Measurements from ENCODE around the gene SPRING1. TPM values are rescaled to one million over a fixed set of nuclear protein-coding genes. Genes with fewer than 3 reads are reported as not detected.
"Not testable (repeated sequence)": the region's sequence is repeated elsewhere in the genome, so short reads cannot be mapped to it uniquely, and the experiment has no call there.

SPRING1 gene
- total RNA-seq, 1 donor from 2014 or later: 9.1 TPM

DNA sequence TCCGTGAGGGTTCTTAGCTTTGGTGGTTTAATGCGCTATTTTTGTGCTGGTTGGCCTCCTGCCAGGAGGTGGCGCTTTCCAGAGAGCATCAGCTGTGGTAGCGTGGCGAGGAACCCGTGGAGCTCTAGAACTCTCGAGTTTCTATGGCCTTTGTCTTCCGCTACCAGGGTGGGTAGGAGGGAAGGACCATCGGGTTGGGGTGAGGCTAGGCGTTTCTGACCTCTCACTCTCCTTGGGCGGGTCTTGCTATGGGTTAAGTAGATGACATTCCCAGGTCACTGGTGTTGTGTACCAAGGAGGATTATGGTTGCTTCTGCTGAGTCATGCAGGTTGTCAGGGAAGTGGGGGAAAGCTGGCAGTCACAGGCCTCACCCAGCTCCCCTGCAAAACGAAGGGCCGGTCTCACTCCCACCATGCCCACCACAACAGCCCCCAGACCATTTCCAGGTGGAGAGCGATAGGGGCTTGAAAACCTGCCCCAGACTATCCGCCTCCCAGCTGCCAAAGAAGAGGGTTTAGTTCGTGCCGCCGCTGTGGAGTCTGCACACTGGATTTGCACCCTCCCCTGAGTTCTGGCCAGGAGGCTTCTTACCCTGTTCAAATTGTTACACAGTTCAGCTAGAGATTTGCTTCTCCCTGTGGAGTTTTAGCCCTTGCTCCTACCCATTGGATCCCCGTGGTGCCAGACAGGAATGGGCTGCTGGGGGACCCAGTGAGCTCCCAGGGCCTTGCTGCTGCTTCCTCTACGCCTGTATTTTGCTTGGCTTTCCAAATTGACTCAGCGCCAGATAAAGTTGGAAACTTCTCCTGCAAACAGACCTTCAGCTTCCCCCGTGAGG, 22.1 kb upstream of the SPRING1 start:
- intact Hi-C loops (cut with DNase I): no loop called here
- TF ChIP-seq, protein P1, sequence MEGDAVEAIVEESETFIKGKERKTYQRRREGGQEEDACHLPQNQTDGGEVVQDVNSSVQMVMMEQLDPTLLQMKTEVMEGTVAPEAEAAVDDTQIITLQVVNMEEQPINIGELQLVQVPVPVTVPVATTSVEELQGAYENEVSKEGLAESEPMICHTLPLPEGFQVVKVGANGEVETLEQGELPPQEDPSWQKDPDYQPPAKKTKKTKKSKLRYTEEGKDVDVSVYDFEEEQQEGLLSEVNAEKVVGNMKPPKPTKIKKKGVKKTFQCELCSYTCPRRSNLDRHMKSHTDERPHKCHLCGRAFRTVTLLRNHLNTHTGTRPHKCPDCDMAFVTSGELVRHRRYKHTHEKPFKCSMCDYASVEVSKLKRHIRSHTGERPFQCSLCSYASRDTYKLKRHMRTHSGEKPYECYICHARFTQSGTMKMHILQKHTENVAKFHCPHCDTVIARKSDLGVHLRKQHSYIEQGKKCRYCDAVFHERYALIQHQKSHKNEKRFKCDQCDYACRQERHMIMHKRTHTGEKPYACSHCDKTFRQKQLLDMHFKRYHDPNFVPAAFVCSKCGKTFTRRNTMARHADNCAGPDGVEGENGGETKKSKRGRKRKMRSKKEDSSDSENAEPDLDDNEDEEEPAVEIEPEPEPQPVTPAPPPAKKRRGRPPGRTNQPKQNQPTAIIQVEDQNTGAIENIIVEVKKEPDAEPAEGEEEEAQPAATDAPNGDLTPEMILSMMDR (IDR thresholded peaks at IDR 0.05): no peak
- TF ChIP-seq POLR2A (IDR thresholded peaks at IDR 0.05) (no peak), POLR2AphosphoS5 (IDR thresholded peaks at IDR 0.05; ENCODE audit: insufficient read depth in 1 of 2, low read depth in 1 of 2) (no peak)
- H3K36me3 ChIP-seq: no peaks in the 10 kb centered on the region
- no peak overlapping the region for H3K27ac ChIP-seq
- no peaks in the 10 kb centered on the region for H3K9me3 ChIP-seq
- H3K27me3 ChIP-seq: no peaks in the 10 kb centered on the region
- H3K4me1 ChIP-seq: no peaks in the 10 kb centered on the region
- DNase-seq (ENCODE audit: extremely low spot score in 2 of 2): no peak
- H3K4me3 ChIP-seq: no peak overlapping the region

DNA sequence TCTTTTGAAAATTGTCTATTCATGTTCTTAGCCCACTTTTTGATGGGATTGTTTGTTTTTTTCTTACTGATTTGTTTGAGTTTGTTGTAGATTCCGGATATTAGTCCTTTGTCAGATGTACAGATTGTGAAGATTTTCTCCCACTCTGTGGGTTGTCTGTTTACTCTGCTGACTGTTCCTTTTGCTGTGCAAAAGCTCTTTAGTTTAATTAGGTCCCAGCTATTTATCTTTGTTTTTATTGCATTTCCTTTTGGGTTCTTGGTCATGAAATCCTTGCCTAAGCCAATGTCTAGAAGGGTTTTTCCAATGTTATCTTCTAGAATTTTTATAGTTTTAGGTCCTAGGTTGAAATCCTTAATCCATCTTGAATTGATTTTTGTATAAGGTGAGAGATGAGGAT, 16.9 kb upstream of the SPRING1 start:
- H3K27me3 ChIP-seq; H3K4me1 ChIP-seq; DNase-seq (ENCODE audit: extremely low spot score in 2 of 2); H3K27ac ChIP-seq; intact Hi-C loops (cut with DNase I); H3K9me3 ChIP-seq; H3K36me3 ChIP-seq; H3K4me3 ChIP-seq: not testable (repeated sequence)

DNA sequence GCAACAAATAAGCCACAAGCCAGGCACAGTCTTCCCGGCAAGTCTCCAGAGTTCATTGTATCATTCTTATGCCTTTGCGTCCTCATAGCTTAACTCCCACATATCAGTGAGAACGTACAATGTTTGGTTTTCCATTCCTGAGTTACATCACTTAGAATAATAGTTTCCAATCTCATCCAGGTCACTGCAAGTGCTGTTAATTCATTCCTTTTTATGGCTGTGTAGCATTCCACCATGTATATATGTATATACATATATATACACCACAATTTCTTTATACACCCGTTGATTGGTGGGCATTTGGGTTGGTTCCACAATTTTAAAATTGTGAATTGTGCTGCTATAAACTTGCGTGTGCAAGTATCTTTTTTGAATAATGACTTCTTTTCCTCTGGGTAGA, 16.2 kb upstream of the SPRING1 start:
- H3K9me3 ChIP-seq; H3K4me1 ChIP-seq; DNase-seq (ENCODE audit: extremely low spot score in 2 of 2); intact Hi-C loops (cut with DNase I); H3K27me3 ChIP-seq; H3K27ac ChIP-seq; H3K4me3 ChIP-seq; H3K36me3 ChIP-seq: not testable (repeated sequence)

DNA sequence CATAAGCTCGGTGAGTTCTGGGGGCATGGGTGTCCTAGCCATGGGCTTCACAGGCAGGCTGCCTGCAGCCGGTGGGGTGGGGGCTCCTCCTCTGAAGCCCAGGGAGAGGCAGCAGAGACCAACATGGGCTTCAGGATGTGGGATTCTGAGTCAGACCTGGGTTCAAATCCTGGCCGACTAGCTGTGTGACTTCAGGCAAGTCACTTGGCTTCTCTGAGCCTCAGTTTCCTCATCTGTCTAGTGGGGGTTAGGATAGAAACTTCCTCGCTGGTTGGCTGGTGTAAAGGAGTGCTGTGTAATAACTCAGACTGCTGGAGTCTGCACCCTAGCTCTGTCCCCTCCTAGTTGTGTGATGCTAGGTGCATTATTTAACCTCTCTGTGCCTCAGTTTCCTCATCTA, 12.4 kb upstream of the SPRING1 start:
- intact Hi-C loops (cut with DNase I): no loop called here
- no peaks in the 10 kb centered on the region for H3K9me3 ChIP-seq
- no peak overlapping the region for H3K4me3 ChIP-seq
- no peaks in the 10 kb centered on the region for H3K4me1 ChIP-seq
- TF ChIP-seq POLR2A (IDR thresholded peaks at IDR 0.05): no peak
- TF ChIP-seq, protein P1 (IDR thresholded peaks at IDR 0.05): no peak
- TF ChIP-seq POLR2AphosphoS5 (IDR thresholded peaks at IDR 0.05; ENCODE audit: insufficient read depth in 1 of 2, low read depth in 1 of 2): no peak
- DNase-seq (ENCODE audit: extremely low spot score in 2 of 2): no peak
- no peaks in the 10 kb centered on the region for H3K36me3 ChIP-seq
- H3K27ac ChIP-seq: no peak overlapping the region
- no peaks in the 10 kb centered on the region for H3K27me3 ChIP-seq

DNA sequence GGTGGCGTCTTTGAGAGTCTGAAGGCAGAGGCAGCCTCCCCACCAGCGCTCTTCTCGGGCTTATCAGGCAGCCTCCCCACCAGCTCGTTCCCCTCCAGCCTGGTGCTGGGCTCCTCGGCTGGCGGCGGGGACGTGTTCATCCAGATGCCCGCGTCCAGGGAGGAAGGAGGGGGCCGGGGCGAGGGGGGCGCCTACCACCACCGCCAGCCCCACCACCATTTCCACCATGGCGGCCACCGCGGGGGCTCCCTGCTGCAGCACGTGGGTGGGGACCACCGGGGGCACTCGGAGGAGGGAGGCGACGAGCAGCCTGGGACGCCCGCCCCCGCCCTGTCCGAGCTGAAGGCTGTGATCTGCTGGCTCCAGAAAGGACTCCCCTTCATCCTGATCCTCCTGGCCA, 12.0 kb upstream of the SPRING1 start:
- Histone ChIP-seq H3K4me3 (no peak overlapping the region), H3K27me3 (no peaks in the 10 kb centered on the region), H3K27ac (no peak overlapping the region), H3K36me3 (no peaks in the 10 kb centered on the region), H3K9me3 (no peaks in the 10 kb centered on the region), H3K4me1 (no peaks in the 10 kb centered on the region)
- intact Hi-C loops (cut with DNase I): no loop called here
- TF ChIP-seq POLR2AphosphoS5 (IDR thresholded peaks at IDR 0.05; ENCODE audit: insufficient read depth in 1 of 2, low read depth in 1 of 2): no peak
- TF ChIP-seq, protein P1 (IDR thresholded peaks at IDR 0.05): no peak
- TF ChIP-seq POLR2A (IDR thresholded peaks at IDR 0.05): no peak
- no peak for DNase-seq (ENCODE audit: extremely low spot score in 2 of 2)

DNA sequence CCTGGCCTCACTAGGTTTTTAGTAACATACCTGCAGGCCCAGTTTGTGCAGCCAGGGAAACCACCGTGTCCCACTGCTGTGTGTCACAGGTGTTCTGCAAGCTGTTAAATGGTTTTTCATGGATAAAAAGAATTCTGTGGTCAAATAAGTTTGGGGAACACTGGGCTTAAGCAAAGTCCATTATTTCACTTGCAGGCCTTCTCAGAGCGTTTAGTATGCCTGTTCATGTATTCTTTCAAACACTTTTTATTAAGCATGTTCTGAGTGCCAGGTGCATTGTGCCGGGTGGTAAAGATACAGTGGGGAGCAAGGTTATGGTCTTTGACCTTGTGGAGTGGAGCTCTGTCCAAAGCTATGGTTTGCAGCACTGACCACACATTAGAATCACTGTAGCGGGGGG, 7.7 kb upstream of the SPRING1 start:
- Histone ChIP-seq H3K4me3 (no peak overlapping the region), H3K27me3 (no peaks in the 10 kb centered on the region), H3K9me3 (no peaks in the 10 kb centered on the region), H3K4me1 (no peaks in the 10 kb centered on the region), H3K36me3 (no peaks in the 10 kb centered on the region), H3K27ac (no peak overlapping the region)
- TF ChIP-seq POLR2AphosphoS5 (IDR thresholded peaks at IDR 0.05; ENCODE audit: insufficient read depth in 1 of 2, low read depth in 1 of 2) (no peak), POLR2A (IDR thresholded peaks at IDR 0.05) (no peak)
- TF ChIP-seq, protein P1 (IDR thresholded peaks at IDR 0.05): no peak
- no peak for DNase-seq (ENCODE audit: extremely low spot score in 2 of 2)
- intact Hi-C loops (cut with DNase I): no loop called here

Data from vagina (tissue), 2 donors.